Activated CD4-positive, alpha-beta T cell treated with anti-CD3 and anti-CD28 coated beads, Interleukin-2, amount 10 ng/mL, durations not matched to agents 24 days and 14 days (primary cell): ENCODE data around the gene SLC25A20. TPM values are rescaled to one million over a fixed set of nuclear protein-coding genes. Genes with fewer than 3 reads are reported as not detected.
A peak's percentile ranks its signal among the peaks of the same experiment; 100 is the strongest.
"Not testable (repeated sequence)": the region's sequence is repeated elsewhere in the genome, so short reads cannot be mapped to it uniquely, and the experiment has no call there.

Experiments used
- DNase-seq: peaks from one replicate; pipeline ENCODE4 v3.0.0; 2022
- H3K27ac Mint-ChIP-seq: one replicate; pipeline ENCODE4 v1.8.0; 2022; ENCODE audit warnings: mild to moderate bottlenecking, mixed read lengths
- H3K27me3 Mint-ChIP-seq: one replicate; pipeline ENCODE4 v1.8.0; 2022; ENCODE audit warnings: mixed read lengths
- H3K36me3 Mint-ChIP-seq: one replicate; pipeline ENCODE4 v1.8.0; 2022; ENCODE audit warnings: low read depth, mild to moderate bottlenecking, mixed read lengths
- H3K4me1 Mint-ChIP-seq: one replicate; pipeline ENCODE4 v1.8.0; 2021; ENCODE audit warnings: mixed read lengths
- H3K4me3 Mint-ChIP-seq: one replicate; pipeline ENCODE4 v1.8.0; 2022; ENCODE audit warnings: mild to moderate bottlenecking, moderate library complexity, mixed read lengths
- H3K9me3 Mint-ChIP-seq: one replicate; pipeline ENCODE4 v1.8.0; 2021; ENCODE audit warnings: mixed read lengths
- intact Hi-C: fragments of 100-400 bp; cut with micrococcal nuclease; formaldehyde crosslinking; loops from one replicate; pipeline ENCODE4 v1.15.1; 2023
- total RNA-seq: library from RNA; stranded (reverse); gene quantifications from 2 replicates; pipeline ENCODE4 v1.2.3, GENCODE V29; 2022

SLC25A20 gene
- total RNA-seq, 1 donor from 2014 or later: 13.8 TPM

GRCh38 chr3:48926425-48927392 is 28.0 kb upstream of the SLC25A20 start:
- H3K4me1 Mint-ChIP-seq: peaks cover 46% of the 10 kb centered on the region
- peak overlapping the region; percentile 52 for H3K4me3 Mint-ChIP-seq
- H3K36me3 Mint-ChIP-seq: peaks cover 62% of the 10 kb centered on the region

DNA sequence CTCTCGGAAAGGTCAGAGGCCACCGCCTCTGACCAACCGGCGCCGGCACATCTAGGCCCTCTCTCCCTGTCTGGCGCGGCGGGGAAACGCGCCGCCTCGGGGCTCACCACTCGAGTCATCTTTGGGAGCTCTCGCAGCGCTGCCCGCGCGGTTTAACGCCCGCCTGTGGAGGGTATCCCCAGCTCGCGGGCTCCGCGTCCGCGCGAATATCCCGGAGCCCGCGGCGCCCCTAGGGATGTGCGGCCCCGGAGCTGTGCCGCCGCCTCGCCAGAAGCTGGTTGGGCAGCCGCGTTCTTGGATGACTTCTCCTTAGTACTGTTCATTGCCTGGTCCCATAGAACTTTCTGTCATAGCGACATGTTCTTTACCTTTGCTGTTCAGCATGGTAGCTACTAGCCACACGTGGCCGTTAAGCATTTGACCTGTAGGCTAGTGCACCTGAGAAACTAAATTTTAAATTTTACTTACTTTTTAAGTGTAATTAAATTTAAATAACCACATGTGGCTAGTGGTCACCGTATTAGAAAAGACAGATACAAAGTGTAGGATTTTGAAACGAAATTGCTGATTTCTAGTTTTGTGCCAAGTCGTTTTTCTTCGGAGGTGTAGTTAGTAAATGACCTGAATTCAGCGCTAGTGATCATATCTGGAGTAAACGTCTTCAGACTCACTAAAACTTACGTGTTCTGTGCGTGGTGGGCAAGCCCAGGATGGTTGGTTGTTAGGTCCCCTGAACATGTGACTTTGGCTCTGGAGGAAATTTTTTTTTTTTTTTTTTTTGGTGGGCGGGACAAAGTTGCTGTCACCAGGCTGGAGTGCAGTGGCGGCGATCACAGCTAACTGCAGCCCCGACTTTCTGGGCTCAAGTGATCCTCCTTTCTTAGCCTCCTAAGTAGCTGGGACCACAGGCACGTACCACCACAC is 20.8 kb upstream of the SLC25A20 start:
- peak; percentile 88 for DNase-seq
- peaks cover 22% of the 10 kb centered on the region for H3K4me1 Mint-ChIP-seq
- intact Hi-C loops: loop anchor here (1.0 to 2.0 kb wide), 2 partner anchors 70 to 175 kb away; partner anchors contain the start of gene QRICH1
- no peaks in the 10 kb centered on the region for H3K27me3 Mint-ChIP-seq
- H3K9me3 Mint-ChIP-seq: no peaks in the 10 kb centered on the region
- H3K4me3 Mint-ChIP-seq: peak overlapping the region; percentile 91
- peak overlapping the region; percentile 97 for H3K27ac Mint-ChIP-seq
- peaks cover 19% of the 10 kb centered on the region for H3K36me3 Mint-ChIP-seq

More at GRCh38 chr3:48926425-48927392, 28.0 kb upstream of the SLC25A20 start:
- Mint-ChIP-seq H3K27me3 (no peaks in the 10 kb centered on the region), H3K27ac (peak overlapping the region; percentile 80), H3K9me3 (no peaks in the 10 kb centered on the region)
- DNase-seq: no peak
- intact Hi-C loops: no loop called here

GRCh38 chr3:48918388-48919214 is 19.9 kb upstream of the SLC25A20 start, which contains the start of gene ARIH2:
TSS of gene ARIH2 (plus strand) at chr3:48918842. CDS start at chr3:48927559, 8,717 bp downstream.
- peaks cover 22% of the 10 kb centered on the region for H3K4me1 Mint-ChIP-seq
- H3K27me3 Mint-ChIP-seq: no peaks in the 10 kb centered on the region
- peak; percentile 97 for DNase-seq
- peaks cover 15% of the 10 kb centered on the region for H3K36me3 Mint-ChIP-seq
- H3K27ac Mint-ChIP-seq: peak within 1 kb of the TSS; percentile 97
- H3K9me3 Mint-ChIP-seq: no peaks in the 10 kb centered on the region
- peak within 1 kb of the TSS; percentile 91 for H3K4me3 Mint-ChIP-seq
- intact Hi-C loops: loop anchor here (1.0 to 2.0 kb wide), 6 partner anchors 10 to 176 kb away; partner anchors contain the start of genes PRKAR2A, QRICH1 and SLC25A20

DNA sequence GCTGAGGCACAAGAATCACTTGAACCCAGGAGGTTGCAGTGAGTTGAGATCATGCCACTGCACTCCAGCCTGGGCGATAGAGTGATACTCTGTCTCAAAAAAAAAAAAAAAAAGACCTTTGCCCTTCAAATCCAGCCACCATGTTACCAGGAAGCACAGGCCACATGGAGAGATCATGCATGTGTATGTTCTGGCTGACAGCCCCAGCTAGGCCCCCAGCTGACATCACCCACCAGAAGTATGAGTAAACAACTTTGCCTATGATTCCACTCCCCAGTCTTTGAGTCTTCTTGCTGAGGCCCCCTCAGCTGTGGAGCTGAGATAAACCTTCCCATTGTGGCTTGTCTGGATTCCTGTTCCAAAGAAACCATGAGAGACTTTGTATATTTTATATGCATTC is 16.6 kb upstream of the SLC25A20 start:
- H3K27me3 Mint-ChIP-seq: no peaks in the 10 kb centered on the region
- peaks cover 7% of the 10 kb centered on the region for H3K36me3 Mint-ChIP-seq
- H3K9me3 Mint-ChIP-seq: no peaks in the 10 kb centered on the region
- DNase-seq: no peak
- intact Hi-C loops: no loop called here
- no peak overlapping the region for H3K27ac Mint-ChIP-seq
- H3K4me3 Mint-ChIP-seq: peak overlapping the region; percentile 43
- peaks cover 17% of the 10 kb centered on the region for H3K4me1 Mint-ChIP-seq

DNA sequence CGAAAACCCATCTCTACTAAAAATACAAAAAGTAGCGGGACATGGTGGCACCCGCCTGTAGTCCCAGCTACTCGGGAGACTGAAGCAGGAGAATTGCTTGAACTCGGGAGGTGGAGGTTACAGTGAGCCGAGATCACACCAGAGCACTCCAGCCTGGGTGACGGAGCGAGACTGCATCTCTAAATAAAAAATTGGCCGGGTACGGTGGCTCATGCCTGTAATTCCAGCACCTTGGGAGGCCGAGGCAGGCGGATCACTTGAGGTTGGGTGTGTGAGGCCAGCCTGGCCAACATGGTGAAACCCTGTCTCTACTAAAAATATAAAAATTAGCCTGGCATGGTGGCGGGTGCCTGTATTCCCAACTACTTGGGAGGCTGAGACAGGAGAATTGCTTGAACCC is 8.3 kb upstream of the SLC25A20 start:
- H3K27me3 Mint-ChIP-seq, H3K4me1 Mint-ChIP-seq, H3K9me3 Mint-ChIP-seq, H3K27ac Mint-ChIP-seq, intact Hi-C loops, H3K4me3 Mint-ChIP-seq, H3K36me3 Mint-ChIP-seq, DNase-seq: not testable (repeated sequence)

- peak overlapping the region; percentile 90 for H3K4me3 Mint-ChIP-seq
- DNase-seq: peak; percentile 82
- peaks cover 31% of the 10 kb centered on the region for H3K4me1 Mint-ChIP-seq
- H3K27ac Mint-ChIP-seq: peak overlapping the region; percentile 91
- intact Hi-C loops: loop anchor here (5.0 kb wide), 2 partner anchors 33 to 52 kb away; partner anchors contain the start of gene PRKAR2A
- no peaks in the 10 kb centered on the region for H3K9me3 Mint-ChIP-seq
- no peaks in the 10 kb centered on the region for H3K27me3 Mint-ChIP-seq
- peaks cover 2% of the 10 kb centered on the region for H3K36me3 Mint-ChIP-seq
These were observed 591 bp upstream of the SLC25A20 start for GRCh38 chr3:48899273-48899672.

GRCh38 chr3:48897460-48898376 is 964 bp downstream of the SLC25A20 start:
- H3K36me3 Mint-ChIP-seq: peaks cover 2% of the 10 kb centered on the region
- intact Hi-C loops: loop anchor here (1.0 to 5.0 kb wide), 3 partner anchors 21 to 50 kb away; partner anchors contain the start of genes ARIH2 and PRKAR2A
- no peaks in the 10 kb centered on the region for H3K9me3 Mint-ChIP-seq
- H3K27ac Mint-ChIP-seq: peak overlapping the region; percentile 91
- no peak for DNase-seq
- H3K27me3 Mint-ChIP-seq: no peaks in the 10 kb centered on the region
- peak overlapping the region; percentile 90 for H3K4me3 Mint-ChIP-seq
- peaks cover 31% of the 10 kb centered on the region for H3K4me1 Mint-ChIP-seq

- Mint-ChIP-seq H3K27ac (peak overlapping the region; percentile 81), H3K4me3 (no peak overlapping the region), H3K9me3 (no peaks in the 10 kb centered on the region), H3K4me1 (peaks cover 31% of the 10 kb centered on the region), H3K27me3 (no peaks in the 10 kb centered on the region), H3K36me3 (peaks cover 2% of the 10 kb centered on the region)
- DNase-seq: no peak
- intact Hi-C loops: loop anchor here (5.0 kb wide), 2 partner anchors 35 to 50 kb away; partner anchors contain the start of gene PRKAR2A
These were observed 1.7 kb downstream of the SLC25A20 start for GRCh38 chr3:48896936-48897335.

- no peak overlapping the region for H3K4me3 Mint-ChIP-seq
- peaks cover 27% of the 10 kb centered on the region for H3K4me1 Mint-ChIP-seq
- no peaks in the 10 kb centered on the region for H3K9me3 Mint-ChIP-seq
- no peak overlapping the region for H3K27ac Mint-ChIP-seq
- intact Hi-C loops: no loop called here
- no peak for DNase-seq
- H3K27me3 Mint-ChIP-seq: no peaks in the 10 kb centered on the region
- peaks cover 8% of the 10 kb centered on the region for H3K36me3 Mint-ChIP-seq
These were observed 4.2 kb downstream of the SLC25A20 start for GRCh38 chr3:48894516-48894915.

GRCh38 chr3:48891606-48892005 is 7.1 kb downstream of the SLC25A20 start:
- Mint-ChIP-seq H3K27ac (no peak overlapping the region), H3K4me1 (peaks cover 2% of the 10 kb centered on the region), H3K4me3 (no peak overlapping the region), H3K27me3 (no peaks in the 10 kb centered on the region), H3K36me3 (peaks cover 8% of the 10 kb centered on the region), H3K9me3 (no peaks in the 10 kb centered on the region)
- intact Hi-C loops: no loop called here
- no peak for DNase-seq

GRCh38 chr3:48885753-48886152 is 12.9 kb downstream of the SLC25A20 start:
- no peak for DNase-seq
- no peaks in the 10 kb centered on the region for H3K9me3 Mint-ChIP-seq
- H3K27ac Mint-ChIP-seq: peak overlapping the region; percentile 3
- H3K36me3 Mint-ChIP-seq: peaks cover 17% of the 10 kb centered on the region
- H3K27me3 Mint-ChIP-seq: no peaks in the 10 kb centered on the region
- no peaks in the 10 kb centered on the region for H3K4me1 Mint-ChIP-seq
- no peak overlapping the region for H3K4me3 Mint-ChIP-seq
- intact Hi-C loops: no loop called here

DNA sequence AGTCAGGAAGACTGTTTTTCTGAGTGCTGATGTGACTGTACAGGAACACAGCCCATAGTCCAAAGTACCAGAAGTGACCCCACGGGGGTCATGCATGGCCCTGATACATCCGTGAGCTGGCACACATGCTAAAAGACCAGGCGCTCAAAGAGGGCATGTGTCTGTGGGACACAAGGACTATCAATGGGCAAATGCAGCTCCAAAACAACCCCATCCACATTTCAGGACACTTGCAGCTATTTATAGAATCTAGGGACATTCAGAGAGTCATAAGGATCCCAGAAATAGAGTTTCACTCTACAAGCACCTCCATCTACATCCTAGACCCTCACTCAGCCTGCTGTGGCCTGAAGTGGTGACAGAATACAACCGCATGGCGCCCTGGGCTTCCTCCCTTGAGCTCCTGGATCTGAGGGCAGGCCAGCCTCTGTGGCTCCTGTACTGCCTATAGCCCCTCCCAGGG is 17.0 kb downstream of the SLC25A20 start:
- H3K27ac Mint-ChIP-seq: no peak overlapping the region
- H3K4me3 Mint-ChIP-seq: no peak overlapping the region
- H3K9me3 Mint-ChIP-seq: no peaks in the 10 kb centered on the region
- DNase-seq: no peak
- H3K27me3 Mint-ChIP-seq: no peaks in the 10 kb centered on the region
- intact Hi-C loops: no loop called here
- no peaks in the 10 kb centered on the region for H3K4me1 Mint-ChIP-seq
- peaks cover 19% of the 10 kb centered on the region for H3K36me3 Mint-ChIP-seq
